ENCODE measurements around the gene PTPRT.

The PTPRT gene

DNA sequence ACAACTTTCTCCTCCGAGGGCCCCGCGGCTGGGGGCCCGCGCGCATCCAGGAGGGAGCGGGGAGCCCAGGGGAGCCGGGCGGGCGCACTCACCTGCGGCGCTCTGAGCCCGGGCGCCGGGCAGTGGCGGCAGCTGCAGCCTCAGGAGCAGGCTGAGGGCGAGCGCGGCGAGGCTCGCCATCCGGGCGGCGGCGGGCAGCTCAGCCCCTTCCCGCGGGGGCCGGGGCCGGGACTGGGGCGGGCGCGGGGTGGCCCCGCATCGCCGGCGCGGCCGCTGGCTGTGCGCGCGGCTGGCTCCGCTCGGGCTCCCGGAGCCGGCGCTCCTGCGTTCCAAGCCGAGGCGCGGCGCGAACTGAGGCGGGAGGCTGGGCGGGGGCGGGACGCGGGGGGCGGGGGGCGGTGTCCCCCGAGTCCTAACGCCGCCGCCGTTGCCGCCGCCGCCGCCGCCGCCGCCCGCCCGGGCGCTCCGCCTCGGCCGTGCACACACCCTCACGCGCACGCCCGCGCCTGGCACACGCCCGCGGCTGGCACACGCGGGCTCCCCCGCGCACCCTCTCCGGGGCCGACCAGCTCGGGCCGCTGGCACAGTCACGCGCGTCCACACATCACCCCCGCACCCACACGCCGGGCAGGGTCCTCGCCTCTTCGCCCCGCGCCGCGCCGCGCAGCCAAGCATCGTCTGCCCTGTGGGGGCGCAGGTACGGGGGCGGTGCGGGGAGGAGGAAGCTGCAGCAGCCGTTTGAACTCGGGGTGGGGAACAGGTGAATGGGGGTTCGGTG lies at the start of gene PTPRT:
Gene PTPRT, minus strand, starts transcription at position 353 of the 778 bp plus-strand sequence. Its CDS starts 173 bp downstream, at position 180.
- DNase-seq: no peak

DNA sequence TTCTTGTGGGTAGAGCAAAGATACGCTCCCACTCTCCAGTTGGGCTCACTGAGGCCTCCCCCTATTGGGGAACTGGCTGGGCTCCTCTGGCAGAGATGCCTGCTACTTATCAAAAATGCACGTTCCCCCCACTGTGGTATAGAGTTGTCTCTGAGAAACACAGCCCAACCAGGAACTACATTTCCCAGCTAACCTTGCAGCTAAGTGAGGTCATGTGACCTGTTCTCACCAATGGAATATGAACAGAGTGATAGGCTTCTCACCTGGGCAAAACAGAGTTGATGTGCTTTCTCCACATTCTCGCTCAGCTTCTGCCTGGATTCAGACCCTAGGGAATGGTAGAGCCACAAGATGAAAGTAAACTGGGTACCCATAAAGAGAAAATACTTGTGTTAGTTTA lies 49.1 kb upstream of the PTPRT start:
- no peak for DNase-seq

- DNase-seq: no peak
Measured at GRCh38 chr20:43238266-43238665, 48.6 kb upstream of the PTPRT start.

DNA sequence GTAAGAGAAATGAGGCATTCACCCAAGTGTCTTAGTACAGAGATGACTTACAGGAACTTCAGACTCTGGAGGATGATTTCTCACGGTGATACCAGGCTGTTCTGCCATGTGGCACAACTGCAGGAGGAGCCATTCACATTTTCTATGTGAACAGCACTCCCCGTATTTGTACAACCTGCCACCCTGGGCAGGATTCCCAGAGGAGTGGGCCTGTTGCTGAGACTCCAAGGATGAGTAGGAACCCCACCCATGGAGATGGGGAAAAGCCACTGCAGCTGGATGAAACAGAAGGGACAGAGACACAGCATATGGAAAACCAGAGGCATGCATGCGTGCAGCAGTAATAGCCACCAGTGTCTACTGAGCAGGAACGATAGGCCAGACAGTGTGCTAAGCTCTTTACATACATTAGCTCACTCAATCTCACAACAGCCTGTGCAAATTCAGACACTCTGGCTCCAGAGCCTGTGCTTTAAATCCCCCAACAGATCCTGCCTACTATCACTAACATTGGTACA lies 48.0 kb upstream of the PTPRT start:
- no peak for DNase-seq

DNA sequence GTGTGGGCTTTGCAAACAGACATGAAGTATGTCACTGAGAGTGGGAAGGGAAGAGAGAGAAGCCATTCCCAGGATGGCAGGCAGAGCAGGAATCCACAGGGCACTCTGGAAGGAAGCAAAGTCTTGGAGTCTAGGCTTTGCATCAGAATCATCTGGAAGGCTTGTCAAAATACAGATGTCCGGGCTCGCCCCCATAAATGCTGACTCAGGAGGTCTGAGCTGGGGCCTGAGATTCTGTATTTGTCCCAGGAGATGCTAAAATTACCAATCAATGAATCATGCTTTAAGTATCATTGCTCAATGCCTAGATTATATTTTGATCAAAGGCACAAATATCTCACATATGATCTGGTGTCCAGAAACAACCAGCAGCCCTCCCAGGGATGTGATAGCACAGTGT lies 46.3 kb upstream of the PTPRT start:
- no peak for DNase-seq

- DNase-seq: no peak
Measured at GRCh38 chr20:43231829-43232228, 42.1 kb upstream of the PTPRT start.

- no peak for DNase-seq
Measured at GRCh38 chr20:43229696-43230095, 40.0 kb upstream of the PTPRT start.

DNA sequence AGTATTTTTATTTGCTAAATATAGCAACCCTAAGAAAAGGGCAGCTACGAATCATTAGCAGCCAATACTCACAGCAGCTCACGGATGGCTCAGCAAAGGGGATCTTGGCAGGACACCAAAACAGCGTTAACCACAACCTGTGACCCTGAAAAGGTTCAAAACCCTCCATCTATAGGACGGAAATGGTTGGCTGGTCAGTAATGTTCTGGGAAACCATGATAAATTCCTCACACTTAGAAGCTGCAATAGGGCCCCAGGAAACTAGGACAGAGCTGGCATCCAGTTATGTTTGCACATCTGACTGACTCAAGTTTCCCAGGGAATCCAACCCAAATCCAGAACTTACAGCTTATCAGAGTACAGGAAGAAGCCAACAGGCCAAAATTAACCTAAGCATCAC lies 30.9 kb upstream of the PTPRT start:
- DNase-seq: no peak

- DNase-seq: no peak
Measured at GRCh38 chr20:43210901-43211300, 21.2 kb upstream of the PTPRT start.

- no peak for DNase-seq
Measured at GRCh38 chr20:43209831-43210230, 20.1 kb upstream of the PTPRT start.

DNA sequence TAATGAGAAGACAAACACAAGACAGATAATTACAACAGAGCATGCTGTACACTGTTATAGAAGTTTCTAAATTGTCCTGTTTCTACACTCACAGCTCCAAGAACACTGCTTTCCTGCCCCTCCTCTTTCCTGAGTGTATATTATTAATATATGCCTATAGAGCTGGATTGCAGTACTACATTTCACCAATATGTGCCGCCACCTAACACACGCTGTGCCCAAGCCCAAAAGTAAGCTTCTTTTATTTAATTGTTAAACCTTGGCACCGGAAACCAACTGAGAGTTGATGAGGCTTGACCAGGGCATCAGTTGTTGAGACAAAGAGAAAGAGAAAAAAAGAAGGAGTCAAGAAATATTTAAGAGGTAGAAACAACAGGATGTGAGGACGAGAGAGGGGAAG lies 16.0 kb upstream of the PTPRT start:
- DNase-seq: no peak

DNA sequence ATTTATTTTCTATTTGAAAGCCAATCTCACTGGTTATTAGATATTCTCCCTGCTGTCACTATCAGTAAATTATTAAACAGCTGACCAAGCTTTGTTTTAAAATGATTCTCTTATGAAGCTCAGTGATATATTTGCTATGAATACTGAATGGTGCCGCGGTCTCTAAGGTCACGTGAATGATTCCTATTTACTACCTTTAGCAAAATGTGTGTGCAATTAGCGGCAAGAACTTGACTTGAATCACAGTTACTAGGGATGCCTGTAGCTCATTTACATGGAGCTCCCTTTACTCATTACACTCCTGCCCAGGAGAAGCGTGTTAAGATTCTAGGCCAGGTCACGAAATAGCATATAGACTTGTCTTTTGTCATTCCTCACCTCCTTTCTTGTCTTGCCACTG lies 12.4 kb upstream of the PTPRT start:
- DNase-seq: no peak

DNA sequence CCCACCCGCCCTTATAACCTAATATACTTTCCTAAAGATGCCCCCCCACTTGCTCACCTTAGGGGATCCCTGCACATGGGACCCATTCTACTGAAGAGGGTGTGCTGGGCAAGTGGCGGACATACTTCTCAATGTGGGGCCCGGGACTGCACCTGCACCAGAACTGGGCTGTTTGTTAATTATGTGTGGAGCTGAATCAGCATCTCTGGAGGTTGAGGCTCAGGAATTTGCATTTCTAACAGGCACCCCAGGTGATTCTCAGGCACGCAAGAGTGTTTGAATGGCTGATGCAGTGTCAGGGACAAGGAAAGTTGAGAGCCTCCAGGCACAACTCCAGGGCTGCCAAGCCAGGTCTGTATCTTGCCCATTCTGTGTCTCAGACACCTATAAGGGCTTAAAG lies 8.9 kb upstream of the PTPRT start:
- DNase-seq: no peak

GRCh38 chr20:43196243-43196642 lies 6.5 kb upstream of the PTPRT start:
- DNase-seq: no peak

GRCh38 chr20:43194137-43194536 lies 4.4 kb upstream of the PTPRT start:
- no peak for DNase-seq

GRCh38 chr20:43193443-43193842 lies 3.7 kb upstream of the PTPRT start:
- DNase-seq: no peak

GRCh38 chr20:43191946-43192863 lies 2.5 kb upstream of the PTPRT start:
- no peak for DNase-seq

DNA sequence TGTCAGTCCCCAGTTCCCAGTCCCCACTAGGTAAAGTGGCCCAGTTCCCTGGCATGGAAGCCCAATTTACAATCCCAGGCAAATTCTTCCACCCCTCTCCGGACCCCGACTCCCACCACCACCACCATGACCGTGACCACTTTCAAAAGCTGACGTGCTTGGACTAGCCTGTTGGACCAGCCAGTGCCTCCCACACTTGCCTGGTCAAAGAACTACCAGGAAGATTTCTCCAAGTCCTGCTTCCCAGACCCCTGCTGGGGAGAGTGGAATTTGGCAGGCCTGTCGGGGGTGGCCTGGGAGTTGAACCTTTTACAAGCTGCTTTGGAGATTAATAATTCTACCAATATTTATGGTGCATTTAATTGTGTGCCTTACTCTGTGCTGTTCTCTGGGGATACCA lies 1.4 kb upstream of the PTPRT start:
- no peak for DNase-seq

DNA sequence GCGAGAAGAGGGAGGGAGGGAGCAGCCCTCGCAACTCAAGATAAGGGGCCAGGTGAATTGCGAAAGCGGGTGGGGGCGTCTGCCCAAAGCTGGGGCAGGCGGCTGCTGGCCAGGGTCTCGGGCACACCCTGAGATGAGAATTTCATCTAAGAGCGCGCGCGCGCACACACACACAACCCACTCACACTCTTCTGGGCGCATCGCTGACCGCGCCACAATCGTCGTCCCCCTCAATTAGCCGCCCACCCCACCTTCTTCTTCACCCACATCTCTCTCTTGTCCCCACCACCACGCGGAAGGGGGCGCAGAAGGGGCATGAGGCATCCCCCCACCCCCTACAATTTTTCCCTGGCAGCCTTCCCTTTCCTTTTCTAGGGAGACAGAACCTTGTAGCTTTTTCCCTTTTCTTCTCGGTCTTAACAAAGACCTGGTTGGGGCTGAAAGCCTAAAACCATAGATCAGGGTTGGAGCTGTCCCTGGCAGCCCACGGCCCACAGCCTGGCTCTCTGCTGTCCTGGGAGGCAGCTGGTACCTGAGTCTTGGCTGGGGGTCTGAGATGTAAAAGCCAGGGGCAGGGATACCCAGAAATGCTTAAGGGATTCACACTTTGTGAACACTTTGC lies 737 bp upstream of the PTPRT start:
- no peak for DNase-seq

DNA sequence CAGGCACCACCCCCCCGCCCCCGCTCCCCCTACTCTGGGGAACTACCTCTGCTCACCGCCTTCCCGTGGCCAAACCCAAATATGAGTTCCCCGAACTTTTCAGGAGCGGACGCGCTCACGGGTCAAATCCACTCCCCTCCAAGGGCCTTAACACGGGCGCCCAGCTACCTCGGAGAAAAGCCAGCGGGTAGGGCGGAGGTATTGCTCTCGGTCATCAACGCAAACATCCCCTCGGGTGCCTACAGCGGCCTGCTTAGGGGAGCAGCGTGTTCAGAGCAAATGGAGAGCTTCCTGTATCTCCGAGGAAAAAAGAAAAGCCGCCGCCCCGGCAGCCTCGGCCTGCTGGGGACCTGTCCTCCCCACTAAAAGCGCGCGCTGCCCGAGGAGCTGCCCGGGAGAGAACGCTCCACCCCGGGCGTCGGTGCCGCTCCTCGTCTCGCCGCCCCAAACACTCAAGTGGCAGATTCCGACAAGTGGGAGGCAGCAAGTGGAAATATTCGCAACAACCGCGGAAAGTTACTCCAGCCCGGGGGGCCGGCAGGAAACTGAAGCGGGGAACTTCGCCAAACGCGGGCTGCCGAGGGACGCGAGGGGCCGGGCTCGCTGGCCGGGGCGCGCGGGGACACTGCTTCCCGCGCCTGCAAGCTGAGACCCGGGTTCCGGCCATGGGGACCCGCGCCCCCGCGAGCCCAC lies 699 bp downstream of the PTPRT start:
- no peak for DNase-seq

DNA sequence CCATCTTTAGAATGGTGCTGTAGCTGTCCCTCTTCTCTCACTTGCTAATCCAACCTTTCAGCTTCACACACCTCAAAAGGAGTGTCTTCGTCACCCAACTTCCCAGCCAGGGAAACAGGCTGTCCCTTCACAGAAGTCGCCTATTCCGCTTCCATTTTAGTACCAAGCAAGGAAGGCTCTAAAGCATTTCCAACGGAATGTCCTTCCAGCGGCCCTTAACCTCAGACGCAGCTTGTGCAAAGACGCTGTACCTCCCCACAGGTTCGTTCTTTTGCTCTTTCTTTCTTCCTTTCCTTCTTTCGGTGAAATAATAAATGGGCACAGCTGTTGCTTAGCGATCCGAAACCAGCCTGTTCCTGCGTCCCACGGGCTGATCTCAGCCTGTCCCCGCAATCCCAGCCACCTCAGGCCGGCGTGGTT lies 1.5 kb downstream of the PTPRT start:
- DNase-seq: no peak

GRCh38 chr20:43187476-43188233 lies 2.1 kb downstream of the PTPRT start:
- peak; percentile 38 for DNase-seq

Data from CD4-positive, alpha-beta T cell treated with Interleukin-17A for 4 hours (primary cell).